OCI-LY7 (cell line): ENCODE results near the gene LRRC36. TPM values are rescaled to one million over a fixed set of nuclear protein-coding genes. Genes with fewer than 3 reads are reported as not detected.
A peak's percentile ranks its signal among the peaks of the same experiment; 100 is the strongest.

ENCODE experiments used
- BruUV-seq: library from RNA; stranded (reverse); fragments of 400-500 nt; replicated peaks from 2 replicates; lab custom pipeline; 2021; lab: Mats Ljungman, UMichigan
- CTCF ChIA-PET: fragments of 300-600 bp; sonication (Branson Sonifier 250); formaldehyde crosslinking; loops from one replicate; lab custom pipeline; 2022; ENCODE audit warnings: antibody characterized with exemption; ENCODE audit not compliant: unreplicated experiment; lab: Charles Lee
- POLR2A ChIA-PET: fragments of 300-600 bp; sonication (Branson Sonifier 250); formaldehyde crosslinking; loops from one replicate; lab custom pipeline; 2022; ENCODE audit warnings: antibody characterized with exemption; lab: Charles Lee
- DNase-seq: peaks from one replicate; pipeline ENCODE4 v3.0.0-alpha.2; 2015; ENCODE audit warnings: low spot score
- H2AFZ ChIP-seq: fragments of 200-600 bp; sonication (generic), shearing (Covaris generic); 2 replicates; pipeline ENCODE4 v1.6.1; 2014; ENCODE audit warnings: mild to moderate bottlenecking, antibody characterized with exemption, low read length, moderate library complexity
- H3K27ac ChIP-seq: fragments of 200-600 bp; sonication (generic); 2 replicates; pipeline ENCODE4 v1.5.1; 2014; ENCODE audit warnings: mixed run types, low read depth, mild to moderate bottlenecking, moderate library complexity, low read length, inconsistent platforms; ENCODE audit not compliant: poor library complexity, severe bottlenecking
- H3K36me3 ChIP-seq: fragments of 200-600 bp; sonication (generic); 2 replicates; pipeline ENCODE4 v1.6.1; 2014; ENCODE audit warnings: mild to moderate bottlenecking, antibody characterized with exemption, low read length, moderate library complexity, mixed read lengths; ENCODE audit not compliant: insufficient read depth
- H3K4me1 ChIP-seq: fragments of 200-600 bp; sonication (generic); 2 replicates; pipeline ENCODE4 v1.5.1; 2014; ENCODE audit warnings: mild to moderate bottlenecking, low read length; ENCODE audit not compliant: insufficient read depth, poor library complexity, severe bottlenecking
- H3K4me2 ChIP-seq: fragments of 200-600 bp; sonication (generic); 2 replicates; pipeline ENCODE4 v1.6.1; 2014; ENCODE audit warnings: mild to moderate bottlenecking, low read length
- H3K4me3 ChIP-seq: fragments of 200-600 bp; sonication (generic); 2 replicates; pipeline ENCODE4 v1.5.1; 2014; ENCODE audit warnings: mild to moderate bottlenecking, low read depth, low read length; ENCODE audit not compliant: poor library complexity, severe bottlenecking
- H3K79me2 ChIP-seq: fragments of 200-600 bp; sonication (generic); 2 replicates; pipeline ENCODE4 v1.6.1; 2016; ENCODE audit warnings: low read depth, mild to moderate bottlenecking, low read length, moderate library complexity, mixed read lengths; ENCODE audit not compliant: insufficient read depth
- H3K9me2 ChIP-seq: fragments of 200-600 bp; sonication (generic); 2 replicates; pipeline ENCODE4 v1.6.1; 2016; ENCODE audit warnings: mild to moderate bottlenecking, low read length, mixed read lengths; ENCODE audit not compliant: insufficient read depth
- H3K9me3 ChIP-seq: fragments of 200-600 bp; sonication (generic); 2 replicates; pipeline ENCODE4 v1.6.1; 2014; ENCODE audit warnings: mild to moderate bottlenecking, mixed run types, low read length, mixed read lengths
- H4K20me1 ChIP-seq: fragments of 200-600 bp; sonication (generic); 2 replicates; pipeline ENCODE4 v1.6.1; 2014; ENCODE audit warnings: mild to moderate bottlenecking, antibody characterized with exemption, low read length, moderate library complexity, mixed read lengths; ENCODE audit not compliant: insufficient read depth
- CTCF ChIP-seq: fragments of 200-600 bp; sonication (generic); conservative IDR thresholded peaks from 2 replicates; pipeline ENCODE4 v1.5.1; 2014; ENCODE audit warnings: mild to moderate bottlenecking, antibody characterized with exemption, low read length, moderate library complexity, mixed read lengths
- EZH2phosphoT487 ChIP-seq: fragments of 200-600 bp; sonication (generic); IDR thresholded peaks from 2 replicates; pipeline ENCODE4 v1.6.1; 2018; ENCODE audit warnings: low read depth, borderline replicate concordance, mild to moderate bottlenecking, mixed run types, antibody characterized with exemption, low read length, moderate library complexity, mixed read lengths
- intact Hi-C: fragments of 100-400 bp; cut with micrococcal nuclease; formaldehyde crosslinking; loops from one replicate; pipeline ENCODE4 v1.10.0; 2022; ENCODE audit not compliant: unreplicated experiment
- total RNA-seq, 2 experiments: library from RNA; depleted of rRNA in 1 of 2; stranded (reverse); fragments of >200 nt in 1 of 2; shearing (Covaris generic) in 1 of 2; gene quantifications; 2 replicates each; pipeline ENCODE4 v1.2.3, GENCODE V29; 2014 to 2022

LRRC36 gene
- total RNA-seq, 2 experiments from 2014 or later, result not detected

GRCh38 chr16:67283039-67283825 lies 43.4 kb upstream of the LRRC36 start:
- H3K79me2 ChIP-seq, result no peaks in the 10 kb centered on the region
- TF ChIP-seq CTCF (peak; percentile 26; the same call in 1 of the 2 replicates), EZH2phosphoT487 (no peak)
- H2AFZ ChIP-seq, result no peak overlapping the region
- no peaks in the 10 kb centered on the region for H3K9me3 ChIP-seq
- no peaks in the 10 kb centered on the region for H3K4me1 ChIP-seq
- no peak for DNase-seq
- POLR2A ChIA-PET, result no interaction called here
- no TSS peak for BruUV-seq
- no peaks in the 10 kb centered on the region for H3K9me2 ChIP-seq
- intact Hi-C loops, result no loop called here
- H3K4me2 ChIP-seq, result no peak overlapping the region
- H3K36me3 ChIP-seq, result no peaks in the 10 kb centered on the region
- H3K27ac ChIP-seq, result no peak overlapping the region
- no peaks in the 10 kb centered on the region for H4K20me1 ChIP-seq
- no peak overlapping the region for H3K4me3 ChIP-seq
- CTCF ChIA-PET, result no interaction called here

- Histone ChIP-seq H4K20me1 (no peaks in the 10 kb centered on the region), H3K9me3 (no peaks in the 10 kb centered on the region), H3K4me2 (no peak overlapping the region), H3K27ac (no peak overlapping the region), H3K9me2 (no peaks in the 10 kb centered on the region), H3K36me3 (no peaks in the 10 kb centered on the region), H2AFZ (no peak overlapping the region), H3K4me3 (no peak overlapping the region), H3K79me2 (no peaks in the 10 kb centered on the region), H3K4me1 (no peaks in the 10 kb centered on the region)
- no peak for DNase-seq
- ChIA-PET CTCF (interaction anchor here (0.6 kb wide), 1 partner anchor 16 kb away, joined by 3 read pairs; no protein-coding TSS in a partner anchor), POLR2A (interaction anchor here (0.5 kb wide), 1 partner anchor 314 kb away, joined by 6 read pairs; no protein-coding TSS in a partner anchor)
- intact Hi-C loops, result no loop called here
- no TSS peak for BruUV-seq
- TF ChIP-seq EZH2phosphoT487, result no peak
- TF ChIP-seq CTCF, result no peak
Measured at GRCh38 chr16:67283826-67284555, 42.6 kb upstream of the LRRC36 start.
